Aorta (tissue), 5 donors: ENCODE results near the gene GLYR1. TPM values are rescaled to one million over a fixed set of nuclear protein-coding genes. Genes with fewer than 3 reads are reported as not detected.
A peak's percentile ranks its signal among the peaks of the same experiment; 100 is the strongest.

Experiments used
- ATAC-seq: fragments of 200-7000 bp; cut with Tn5 transposase; one replicate; pipeline ENCODE4 v1.9.1; 2022; ENCODE audit warnings: moderate library complexity; ENCODE audit not compliant: low FRiP score
- DNase-seq, 2 donors: peaks; one replicate each; pipeline ENCODE4 v3.0.0-alpha.2; 2020
- H3K27ac ChIP-seq, 2 donors: one replicate each; pipeline ENCODE4 v1.5.1; 2013; ENCODE audit warnings: low read length in 2 of 2, mild to moderate bottlenecking in 2 of 2, moderate library complexity in 2 of 2, control low read depth in 1 of 2, inconsistent platforms in 1 of 2, low read depth in 1 of 2
- H3K27me3 ChIP-seq, 2 donors: one replicate each; pipeline ENCODE4 v1.6.1; 2013; ENCODE audit warnings: control low read depth in 1 of 2, low read length in 1 of 2, mild to moderate bottlenecking in 1 of 2, moderate library complexity in 1 of 2; ENCODE audit not compliant: insufficient read depth in 2 of 2, control insufficient read depth in 1 of 2
- H3K36me3 ChIP-seq, 2 donors: one replicate each; pipeline ENCODE4 v1.6.1; 2013; ENCODE audit warnings: control low read depth in 1 of 2, low read length in 1 of 2, mild to moderate bottlenecking in 1 of 2; ENCODE audit not compliant: insufficient read depth in 2 of 2, control insufficient read depth in 1 of 2
- H3K4me1 ChIP-seq, 2 donors: one replicate each; pipeline ENCODE4 v1.6.1; 2013; ENCODE audit warnings: low read length in 2 of 2, control low read depth in 1 of 2, mild to moderate bottlenecking in 1 of 2, moderate library complexity in 1 of 2; ENCODE audit not compliant: insufficient read depth in 2 of 2, control insufficient read depth in 1 of 2
- H3K4me3 ChIP-seq, 2 donors: one replicate each; pipeline ENCODE4 v1.5.1; 2013; ENCODE audit warnings: low read length in 2 of 2, control low read depth in 1 of 2, mild to moderate bottlenecking in 1 of 2
- H3K9me3 ChIP-seq: one replicate; pipeline ENCODE4 v1.6.1; 2013; ENCODE audit warnings: mild to moderate bottlenecking, low read length; ENCODE audit not compliant: control insufficient read depth
- WGBS, 2 donors: extraction: QIAGEN DNeasy Blood & Tissue Kit; methylation state at CpG; one replicate each; pipeline ENCODE4 v1.1.7; 2013; 5-methylcytosine and 5-hydroxymethylcytosine counted together
- intact Hi-C, 2 donors: fragments of 100-400 bp; cut with DNase I; formaldehyde crosslinking; loops; one replicate each; pipeline versions ENCODE4 v1.14.2 to v1.15.0; 2022
- polyA plus RNA-seq, 2 donors: library from polyadenylated mRNA; stranded (reverse); fragments of 200-250 nt; gene quantifications; one replicate each; pipeline ENCODE4 v1.2.3, GENCODE V29; 2013
- total RNA-seq, 2 donors: library from RNA; stranded (reverse); fragmentation: NEBNext Ultra II Directional; extraction: Animal tissue kit (Norgen Biotek cat#: 25700); gene quantifications; one replicate each; pipeline ENCODE4 v1.2.1, GENCODE V29; 2021
- donor health status: healthy with polysubstance abuse.
- donor health status: Bipolar disorder and iron deficiency.
- donor health status: DM: no; HTN: no; CAD: no.
- donor health status: DM: no; HTN: no; CAD: no.
- donor health status: DM: yes; HTN: yes; CAD: no.

GLYR1 gene
- total and polyA plus RNA-seq, 4 donors, result 33.3 to 73.2 (median 59.0) TPM

- H3K36me3 ChIP-seq, result peaks cover 0 to 3% of the 10 kb centered on the region in 2 donors
- WGBS, 2 donors, result 85 to 87% methylated on average over 16 of the region's 16 CpGs
- H3K27ac ChIP-seq, result no peak overlapping the region
- H3K4me1 ChIP-seq, result no peaks in the 10 kb centered on the region
- H3K9me3 ChIP-seq, result no peaks in the 10 kb centered on the region
- intact Hi-C loops, result no loop called here
- H3K27me3 ChIP-seq, result no peaks in the 10 kb centered on the region
- H3K4me3 ChIP-seq, result no peak overlapping the region
- ATAC-seq (no peak), DNase-seq (no peak)
These were observed 44.2 kb upstream of the GLYR1 start for GRCh38 chr16:4891097-4891885.

DNA sequence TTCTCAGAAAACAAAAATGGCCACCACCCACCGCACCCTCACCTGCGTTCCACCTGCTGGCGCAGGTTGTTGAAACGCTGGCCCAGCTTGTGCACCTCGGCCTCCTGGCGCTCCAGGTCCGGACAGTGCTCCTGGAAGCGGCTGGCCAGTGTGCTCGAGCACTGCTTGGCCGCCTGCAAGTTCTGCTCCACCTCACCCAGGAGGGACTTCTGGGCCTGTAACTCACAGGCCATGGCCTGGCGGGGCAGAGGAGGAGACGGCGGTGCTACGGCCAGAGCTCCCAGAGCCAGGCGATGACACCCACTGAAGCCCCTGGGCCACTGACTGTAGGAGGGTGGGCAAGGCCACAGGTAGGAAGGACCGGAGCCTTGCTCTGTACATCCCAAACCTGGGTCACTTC is 43.6 kb upstream of the GLYR1 start:
- ATAC-seq (no peak), DNase-seq (no peak)
- Histone ChIP-seq H3K4me1 (no peaks in the 10 kb centered on the region), H3K36me3 (peaks cover 0 to 4% of the 10 kb centered on the region in 2 donors), H3K27ac (no peak overlapping the region), H3K9me3 (no peaks in the 10 kb centered on the region), H3K4me3 (no peak overlapping the region), H3K27me3 (no peaks in the 10 kb centered on the region)
- 90 to 93% methylated on average over 16 of the region's 16 CpGs for WGBS, 2 donors
- intact Hi-C loops, result no loop called here

DNA sequence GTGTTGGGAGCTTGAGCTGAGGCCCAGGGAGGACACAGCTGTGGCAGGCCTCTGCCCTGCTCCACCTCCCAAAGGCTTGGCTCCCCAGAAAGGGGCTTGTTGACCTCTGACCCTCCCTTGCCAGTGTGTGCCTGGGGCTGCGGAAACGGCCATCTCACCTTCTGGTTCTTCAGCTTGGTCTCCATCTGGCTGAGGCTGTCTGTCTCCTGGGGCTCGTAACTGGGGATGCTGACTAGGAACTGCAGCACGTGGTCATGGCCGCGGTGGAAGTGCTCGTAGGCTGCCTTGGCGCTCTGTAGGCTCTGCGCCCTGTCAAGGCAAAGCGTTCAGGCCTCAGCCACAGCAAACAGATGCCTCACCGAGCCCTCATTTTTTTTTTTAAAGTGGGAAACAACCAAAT is 42.9 kb upstream of the GLYR1 start:
- H3K9me3 ChIP-seq, result no peaks in the 10 kb centered on the region
- DNase-seq (no peak), ATAC-seq (no peak)
- H3K27me3 ChIP-seq, result no peaks in the 10 kb centered on the region
- no peaks in the 10 kb centered on the region for H3K4me1 ChIP-seq
- H3K36me3 ChIP-seq, result peaks cover 0 to 8% of the 10 kb centered on the region in 2 donors
- WGBS, 2 donors, result 76 to 78% methylated on average over 11 of the region's 11 CpGs
- intact Hi-C loops, result no loop called here
- H3K27ac ChIP-seq, result no peak overlapping the region
- H3K4me3 ChIP-seq, result no peak overlapping the region

GRCh38 chr16:4888428-4889135 is 41.5 kb upstream of the GLYR1 start:
- Histone ChIP-seq H3K27ac (no peak overlapping the region), H3K27me3 (no peaks in the 10 kb centered on the region), H3K4me3 (no peak overlapping the region), H3K9me3 (no peaks in the 10 kb centered on the region), H3K4me1 (no peaks in the 10 kb centered on the region), H3K36me3 (peaks cover 0 to 17% of the 10 kb centered on the region in 2 donors)
- 73 to 77% methylated on average over 9 of the region's 9 CpGs for WGBS, 2 donors
- ATAC-seq, result no peak
- intact Hi-C loops, result no loop called here
- DNase-seq, result no peak

DNA sequence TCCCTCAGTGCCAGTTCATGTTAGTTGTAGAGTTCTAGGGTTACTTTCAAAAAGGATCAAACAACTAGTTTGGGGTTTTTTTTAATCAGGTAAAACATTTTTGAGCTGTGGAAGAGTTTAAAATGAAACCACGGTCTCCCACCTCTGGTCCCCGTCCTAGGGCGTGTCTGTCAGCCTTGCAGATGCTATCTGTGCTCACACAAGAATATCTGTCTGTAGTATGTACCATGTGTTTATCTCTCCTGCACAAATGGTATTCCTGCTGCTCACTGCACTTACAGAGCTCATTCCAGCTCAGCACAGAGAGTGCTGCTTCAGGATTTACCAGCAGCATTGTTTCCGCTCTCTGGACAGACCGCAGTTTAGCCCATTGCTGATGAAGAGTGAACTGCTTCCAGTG is 39.1 kb upstream of the GLYR1 start:
- Histone ChIP-seq H3K27ac (no peak overlapping the region), H3K4me1 (no peaks in the 10 kb centered on the region), H3K36me3 (peaks cover 0 to 22% of the 10 kb centered on the region in 2 donors), H3K9me3 (no peaks in the 10 kb centered on the region), H3K4me3 (no peak overlapping the region), H3K27me3 (no peaks in the 10 kb centered on the region)
- intact Hi-C loops, result no loop called here
- ATAC-seq, result no peak
- WGBS, 2 donors, result 95 to 96% methylated on average over 5 of the region's 5 CpGs
- DNase-seq, result no peak

DNA sequence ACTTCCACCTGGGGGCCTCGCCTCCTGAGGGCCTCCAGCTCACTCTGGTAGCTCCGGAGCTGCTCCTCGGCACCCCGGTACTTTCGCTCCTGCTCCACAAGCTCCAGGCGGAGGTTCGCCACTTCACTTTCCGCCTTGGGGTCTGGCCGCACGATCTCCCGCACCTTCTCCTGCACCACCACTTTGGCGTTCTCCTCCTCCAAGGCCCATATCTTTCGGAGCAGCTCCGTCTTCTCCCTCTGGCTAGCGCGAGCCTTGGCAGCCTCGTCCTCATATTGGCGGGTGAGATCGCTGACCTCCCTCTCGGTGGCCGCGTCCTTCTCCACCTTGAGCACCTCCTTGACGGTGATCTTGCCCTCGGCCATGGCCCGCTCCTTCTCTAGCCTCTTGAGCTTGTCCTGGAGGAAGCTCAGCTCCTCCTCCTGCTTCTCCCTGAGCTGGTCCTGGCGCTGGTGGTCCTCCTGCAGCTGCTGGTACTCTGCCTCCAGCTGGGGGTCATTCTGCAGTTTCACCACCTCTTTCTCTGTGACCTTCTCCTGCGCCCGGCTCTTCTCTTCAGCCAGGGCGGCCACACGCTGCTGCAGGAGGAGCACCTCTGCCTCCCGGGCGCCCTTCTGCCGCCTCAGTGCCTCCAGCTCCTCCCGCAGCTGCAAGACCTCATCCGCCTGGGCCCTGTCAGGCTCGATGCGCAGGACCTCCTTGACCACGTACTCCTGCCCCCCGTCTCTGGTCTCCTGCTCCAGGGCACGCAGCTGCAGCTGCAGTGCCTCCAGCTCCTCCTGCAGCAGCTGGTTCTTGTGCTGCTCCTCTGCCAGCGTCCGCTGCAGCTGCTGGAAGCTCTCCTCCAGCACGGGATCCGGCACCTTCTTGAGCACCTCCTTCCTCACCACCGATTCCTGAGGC is 38.1 kb upstream of the GLYR1 start:
- Histone ChIP-seq H3K4me1 (no peaks in the 10 kb centered on the region), H3K27me3 (no peaks in the 10 kb centered on the region), H3K4me3 (no peak overlapping the region), H3K36me3 (peaks cover 0 to 22% of the 10 kb centered on the region in 2 donors), H3K9me3 (no peaks in the 10 kb centered on the region), H3K27ac (no peak overlapping the region)
- intact Hi-C loops, result no loop called here
- 94 to 95% methylated on average over 45 of the region's 45 CpGs for WGBS, 2 donors
- ATAC-seq (no peak), DNase-seq (peak in 1 of 2 donors; percentile 38)

GRCh38 chr16:4884209-4884608 is 37.1 kb upstream of the GLYR1 start:
- Histone ChIP-seq H3K27me3 (no peaks in the 10 kb centered on the region), H3K4me3 (no peak overlapping the region), H3K9me3 (no peaks in the 10 kb centered on the region), H3K36me3 (peaks cover 0 to 21% of the 10 kb centered on the region in 2 donors), H3K27ac (no peak overlapping the region), H3K4me1 (no peaks in the 10 kb centered on the region)
- ATAC-seq, result no peak
- 94 to 99% methylated on average over 34 of the region's 34 CpGs for WGBS, 2 donors
- DNase-seq, result peak in 1 of 2 donors; percentile 19
- intact Hi-C loops, result no loop called here

DNA sequence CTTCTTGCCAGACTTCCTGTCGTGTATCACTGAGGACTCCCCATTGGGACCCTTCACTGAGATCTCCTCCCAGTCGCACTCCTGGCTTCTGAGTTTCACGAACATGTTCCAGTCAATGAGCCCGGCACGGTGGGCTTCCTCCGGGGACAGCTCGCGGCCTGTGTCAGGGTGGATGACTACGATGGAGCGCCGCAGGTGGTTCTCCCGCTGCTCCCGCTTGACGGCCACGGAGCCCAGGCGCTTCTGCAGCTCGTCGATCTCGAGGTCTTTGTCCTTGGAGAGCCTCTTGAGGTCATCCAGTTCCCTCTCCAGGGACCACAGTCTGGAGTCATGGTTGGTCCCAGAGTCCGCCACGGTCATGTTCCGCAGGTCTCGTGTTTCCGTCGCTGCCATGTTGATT is 36.4 kb upstream of the GLYR1 start:
- no peak for DNase-seq
- H3K9me3 ChIP-seq, result no peaks in the 10 kb centered on the region
- intact Hi-C loops, result no loop called here
- no peak for ATAC-seq
- 96 to 97% methylated on average over 25 of the region's 25 CpGs for WGBS, 2 donors
- peaks cover 0 to 21% of the 10 kb centered on the region in 2 donors for H3K36me3 ChIP-seq
- H3K27me3 ChIP-seq, result no peaks in the 10 kb centered on the region
- no peak overlapping the region for H3K4me3 ChIP-seq
- no peaks in the 10 kb centered on the region for H3K4me1 ChIP-seq
- H3K27ac ChIP-seq, result no peak overlapping the region
